Naive thymus-derived CD8-positive, alpha-beta T cell (primary cell): Measurements from ENCODE around the gene RTBDN. TPM values are rescaled to one million over a fixed set of nuclear protein-coding genes. Genes with fewer than 3 reads are reported as not detected.

Experiments
- ATAC-seq, 2 donors: fragments of 150-1000 bp; cut with Tn5 transposase in 1 of 2; sonication (Bioruptor Pico), chemical (Tn5 transposase) in 1 of 2; 1 replicate in 1 of 2; 2 replicates in 1 of 2; pipeline ENCODE4 v1.10.0; 2021; ENCODE audit warnings: mild to moderate bottlenecking in 2 of 2, moderate library complexity in 2 of 2
- POLR2A ChIA-PET: fragments of 350-600 bp; sonication (Branson Sonifier 250); formaldehyde crosslinking; loops from one replicate; lab custom pipeline; 2021; ENCODE audit warnings: antibody characterized with exemption; lab: Charles Lee
- DNase-seq, 10 donors: peaks; one replicate each; pipeline versions ENCODE4 v3.0.0 to v3.0.0-alpha.2; 2020 to 2022
- H3K27ac Mint-ChIP-seq, 10 donors: one replicate each; pipeline ENCODE4 v1.8.0; 2020 to 2022; ENCODE audit warnings: mild to moderate bottlenecking in 10 of 10, mixed read lengths in 10 of 10, moderate library complexity in 4 of 10, inconsistent platforms in 1 of 10
- H3K27me3 Mint-ChIP-seq, 5 donors: one replicate each; pipeline ENCODE4 v1.8.0; 2021 to 2022; ENCODE audit warnings: mixed read lengths in 5 of 5
- H3K36me3 Mint-ChIP-seq, 3 donors: one replicate each; pipeline ENCODE4 v1.8.0; 2020 to 2022; ENCODE audit warnings: mixed read lengths in 3 of 3, mild to moderate bottlenecking in 2 of 3, inconsistent platforms in 1 of 3
- H3K4me1 Mint-ChIP-seq, 4 donors: one replicate each; pipeline ENCODE4 v1.8.0; 2021 to 2022; ENCODE audit warnings: mixed read lengths in 4 of 4
- H3K4me3 Mint-ChIP-seq, 10 donors: one replicate each; pipeline ENCODE4 v1.8.0; 2020 to 2022; ENCODE audit warnings: mild to moderate bottlenecking in 10 of 10, mixed read lengths in 10 of 10, moderate library complexity in 6 of 10, inconsistent platforms in 1 of 10
- H3K9me3 Mint-ChIP-seq, 9 donors: one replicate each; pipeline ENCODE4 v1.8.0; 2020 to 2022; ENCODE audit warnings: mixed read lengths in 9 of 9, mild to moderate bottlenecking in 3 of 9, inconsistent platforms in 1 of 9, moderate library complexity in 1 of 9
- polyA plus RNA-seq, 3 donors: library from polyadenylated mRNA; unstranded; fragments of 300-500 nt; fragmentation: Illumina TruSeq; gene quantifications; one replicate each; pipeline ENCODE4 v1.2.3, GENCODE V29; 2021
- total RNA-seq, 8 experiments: library from RNA in 2 of 8; stranded (reverse) in 2 of 8; gene quantifications; one replicate each; pipeline ENCODE4 v1.2.3 and lab custom pipeline; 2021 to 2026

RTBDN gene
- total RNA-seq, result not detected
- not detected for polyA plus RNA-seq
- 0 to 0.09 (median 0) reads per million in 6 experiments for total RNA-seq (lab: John Stamatoyannopoulos, UW)

GRCh38 chr19:12834566-12834943, at the start of gene RTBDN:
TSS of gene RTBDN (minus strand) at chr19:12834579. CDS start at chr19:12829979, 4,600 bp downstream.
- Mint-ChIP-seq H3K9me3 (peaks cover 0 to 8% (median 2%) of the 10 kb centered on the region in 9 donors), H3K36me3 (peaks cover 2 to 15% (median 3%) of the 10 kb centered on the region in 3 donors), H3K27ac (peak within 1 kb of the TSS in 2 of 10 donors; percentile 45 to 73), H3K27me3 (peaks cover 57 to 91% (median 70%) of the 10 kb centered on the region in 5 donors), H3K4me3 (peak within 1 kb of the TSS; percentile 19 to 79 (median 64)), H3K4me1 (peaks cover 22 to 46% (median 36%) of the 10 kb centered on the region in 4 donors)
- DNase-seq, result no peak
- POLR2A ChIA-PET, result interaction anchor here (0.6 kb wide), 1 partner anchor 13 kb away, joined by 4 read pairs; no protein-coding TSS in a partner anchor
- no peak for ATAC-seq

GRCh38 chr19:12882589-12882988, 48.2 kb upstream of the RTBDN start:
- H3K27ac Mint-ChIP-seq, result peak overlapping the region in 7 of 10 donors; percentile 6 to 89 (median 63)
- POLR2A ChIA-PET, result interaction anchor here (0.6 to 5.7 kb wide), 10 partner anchors 8 to 87 kb away, joined by 3 to 35 read pairs (median 4); partner anchors contain the start of genes CALR and GCDH
- H3K27me3 Mint-ChIP-seq, result no peaks in the 10 kb centered on the region
- H3K4me1 Mint-ChIP-seq, result peaks cover 9 to 33% (median 31%) of the 10 kb centered on the region in 4 donors
- peaks cover 0 to 18% (median 9%) of the 10 kb centered on the region in 3 donors for H3K36me3 Mint-ChIP-seq
- ATAC-seq, result no peak
- H3K9me3 Mint-ChIP-seq, result peaks cover 0 to 7% (median 0%) of the 10 kb centered on the region in 9 donors
- no peak for DNase-seq
- peak overlapping the region; percentile 79 to 91 (median 88) for H3K4me3 Mint-ChIP-seq

- Mint-ChIP-seq H3K27me3 (no peaks in the 10 kb centered on the region), H3K4me3 (peak within 1 kb of the TSS; percentile 83 to 91 (median 89)), H3K36me3 (peaks cover 0 to 27% (median 12%) of the 10 kb centered on the region in 3 donors), H3K27ac (peak within 1 kb of the TSS; percentile 82 to 93 (median 90)), H3K9me3 (peaks cover 0 to 7% (median 0%) of the 10 kb centered on the region in 9 donors), H3K4me1 (peaks cover 9 to 31% (median 28%) of the 10 kb centered on the region in 4 donors)
- DNase-seq (peak; percentile 70 to 93 (median 83)), ATAC-seq (peak; percentile 67 to 75)
- POLR2A ChIA-PET, result interaction anchor here (0.5 to 5.7 kb wide), 13 partner anchors 8 to 159 kb away, joined by 3 to 35 read pairs (median 4); partner anchors contain the start of genes FARSA, GCDH and SYCE2
These were observed 46.9 kb upstream of the RTBDN start, which contains the start of gene DNASE2 for GRCh38 chr19:12881172-12881808. TSS of gene DNASE2 (minus strand) at chr19:12881449. CDS start at chr19:12881375, 74 bp downstream.

GRCh38 chr19:12880551-12881171, 46.3 kb upstream of the RTBDN start:
- POLR2A ChIA-PET, result interaction anchor here (0.5 to 5.7 kb wide), 13 partner anchors 8 to 199 kb away, joined by 3 to 35 read pairs (median 5); partner anchors contain the start of genes DHPS, FARSA, GCDH and SYCE2
- DNase-seq (peak in 1 of 10 donors; percentile 20), ATAC-seq (peak in 1 of 2 donors; percentile 18)

GRCh38 chr19:12875086-12875485, 40.7 kb upstream of the RTBDN start:
- H3K27me3 Mint-ChIP-seq, result no peaks in the 10 kb centered on the region
- ATAC-seq (no peak), DNase-seq (no peak)
- H3K36me3 Mint-ChIP-seq, result peaks cover 0 to 42% (median 27%) of the 10 kb centered on the region in 3 donors
- H3K4me1 Mint-ChIP-seq, result peaks cover 3 to 15% (median 10%) of the 10 kb centered on the region in 4 donors
- POLR2A ChIA-PET, result no interaction called here
- peak overlapping the region in 1 of 10 donors; percentile 48 for H3K4me3 Mint-ChIP-seq
- no peak overlapping the region for H3K27ac Mint-ChIP-seq
- H3K9me3 Mint-ChIP-seq, result peaks cover 0 to 6% (median 0%) of the 10 kb centered on the region in 9 donors

More at GRCh38 chr19:12880551-12881171, 46.3 kb upstream of the RTBDN start:
- peaks cover 9 to 31% (median 25%) of the 10 kb centered on the region in 4 donors for H3K4me1 Mint-ChIP-seq
- peaks cover 0 to 7% (median 0%) of the 10 kb centered on the region in 9 donors for H3K9me3 Mint-ChIP-seq
- H3K27me3 Mint-ChIP-seq, result no peaks in the 10 kb centered on the region
- H3K27ac Mint-ChIP-seq, result peak overlapping the region; percentile 66 to 93 (median 89)
- H3K36me3 Mint-ChIP-seq, result peaks cover 0 to 34% (median 12%) of the 10 kb centered on the region in 3 donors
- H3K4me3 Mint-ChIP-seq, result peak overlapping the region; percentile 83 to 91 (median 89)

- ATAC-seq (no peak), DNase-seq (no peak)
- peaks cover 0 to 6% (median 0%) of the 10 kb centered on the region in 9 donors for H3K9me3 Mint-ChIP-seq
- H3K27me3 Mint-ChIP-seq, result no peaks in the 10 kb centered on the region
- no peak overlapping the region for H3K27ac Mint-ChIP-seq
- peaks cover 0 to 9% (median 6%) of the 10 kb centered on the region in 4 donors for H3K4me1 Mint-ChIP-seq
- H3K36me3 Mint-ChIP-seq, result peaks cover 0 to 37% (median 27%) of the 10 kb centered on the region in 3 donors
- POLR2A ChIA-PET, result interaction anchor here (0.8 to 2.1 kb wide), 3 partner anchors 10 to 16 kb away, joined by 3 to 13 read pairs (median 3); partner anchors contain the start of gene GCDH
- H3K4me3 Mint-ChIP-seq, result peak overlapping the region in 3 of 10 donors; percentile 37 to 64 (median 54)
These were observed 39.7 kb upstream of the RTBDN start for GRCh38 chr19:12873891-12874745.

GRCh38 chr19:12872941-12873890, 38.8 kb upstream of the RTBDN start:
- DNase-seq (peak in 9 of 10 donors; percentile 23 to 79 (median 58)), ATAC-seq (peak; percentile 75 to 83)
- H3K27me3 Mint-ChIP-seq, result no peaks in the 10 kb centered on the region
- POLR2A ChIA-PET, result interaction anchor here (0.5 to 2.1 kb wide), 6 partner anchors 8 to 236 kb away, joined by 3 to 13 read pairs (median 4); partner anchors contain the start of genes DNASE2 and GCDH
- H3K4me1 Mint-ChIP-seq, result peaks cover 2 to 8% (median 6%) of the 10 kb centered on the region in 4 donors
- peak overlapping the region in 5 of 10 donors; percentile 40 to 84 (median 74) for H3K27ac Mint-ChIP-seq
- peaks cover 0 to 6% (median 0%) of the 10 kb centered on the region in 9 donors for H3K9me3 Mint-ChIP-seq
- H3K4me3 Mint-ChIP-seq, result peak overlapping the region in 7 of 10 donors; percentile 22 to 64 (median 54)
- H3K36me3 Mint-ChIP-seq, result peaks cover 0 to 30% (median 23%) of the 10 kb centered on the region in 3 donors

- POLR2A ChIA-PET, result interaction anchor here (0.5 to 2.1 kb wide), 3 partner anchors 13 to 237 kb away, joined by 3 to 13 read pairs (median 4); partner anchors contain the start of gene GCDH
- no peaks in the 10 kb centered on the region for H3K27me3 Mint-ChIP-seq
- DNase-seq, result no peak
- H3K4me3 Mint-ChIP-seq, result no peak overlapping the region
- H3K9me3 Mint-ChIP-seq, result peaks cover 0 to 6% (median 0%) of the 10 kb centered on the region in 9 donors
- H3K4me1 Mint-ChIP-seq, result peaks cover 3 to 10% (median 7%) of the 10 kb centered on the region in 4 donors
- peaks cover 0 to 23% (median 18%) of the 10 kb centered on the region in 3 donors for H3K36me3 Mint-ChIP-seq
- ATAC-seq, result no peak
- H3K27ac Mint-ChIP-seq, result peak overlapping the region in 1 of 10 donors; percentile 41
These were observed 37.9 kb upstream of the RTBDN start for GRCh38 chr19:12872255-12872654.

GRCh38 chr19:12871681-12872080, 37.3 kb upstream of the RTBDN start:
- peaks cover 0 to 6% (median 0%) of the 10 kb centered on the region in 9 donors for H3K9me3 Mint-ChIP-seq

GRCh38 chr19:12868540-12869112, 34.2 kb upstream of the RTBDN start:
- peaks cover 0 to 9% (median 0%) of the 10 kb centered on the region in 3 donors for H3K36me3 Mint-ChIP-seq
- H3K9me3 Mint-ChIP-seq, result peaks cover 0 to 6% (median 0%) of the 10 kb centered on the region in 9 donors
- ATAC-seq (no peak), DNase-seq (peak in 1 of 10 donors; percentile 20)
- POLR2A ChIA-PET, result interaction anchor here (1.7 kb wide), 1 partner anchor 16 kb away, joined by 5 read pairs; no protein-coding TSS in a partner anchor
- H3K27me3 Mint-ChIP-seq, result peaks cover 0 to 2% (median 0%) of the 10 kb centered on the region in 5 donors
- H3K4me1 Mint-ChIP-seq, result peaks cover 11 to 19% (median 14%) of the 10 kb centered on the region in 4 donors
- peak overlapping the region in 7 of 10 donors; percentile 16 to 88 (median 59) for H3K4me3 Mint-ChIP-seq
- peak overlapping the region in 1 of 10 donors; percentile 53 for H3K27ac Mint-ChIP-seq

More at GRCh38 chr19:12871681-12872080, 37.3 kb upstream of the RTBDN start:
- ATAC-seq, result no peak
- Mint-ChIP-seq H3K27me3 (no peaks in the 10 kb centered on the region), H3K27ac (peak overlapping the region in 4 of 10 donors; percentile 18 to 78 (median 62)), H3K4me1 (peaks cover 6 to 16% (median 12%) of the 10 kb centered on the region in 4 donors), H3K4me3 (no peak overlapping the region), H3K36me3 (peaks cover 0 to 19% (median 18%) of the 10 kb centered on the region in 3 donors)
- POLR2A ChIA-PET, result interaction anchor here (0.6 to 0.7 kb wide), 3 partner anchors 9 to 35 kb away, joined by 3 to 4 read pairs (median 4); no protein-coding TSS in a partner anchor
- DNase-seq, result no peak
